Sciatic nerve (tissue), 2 donors: ENCODE results near the gene RGS8. TPM values are rescaled to one million over a fixed set of nuclear protein-coding genes. Genes with fewer than 3 reads are reported as not detected.
"Not testable (repeated sequence)": the region's sequence is repeated elsewhere in the genome, so short reads cannot be mapped to it uniquely, and the experiment has no call there.

Experiments
- ATAC-seq: fragments of 200-7000 bp; cut with Tn5 transposase; one replicate; pipeline ENCODE4 v1.9.1; 2020; ENCODE audit warnings: mild to moderate bottlenecking, moderate library complexity
- DNase-seq: peaks from one replicate; pipeline ENCODE4 v3.0.0-alpha.2; 2020; ENCODE audit warnings: low spot score
- intact Hi-C: fragments of 100-400 bp; cut with DNase I; formaldehyde crosslinking; loops from one replicate; pipeline ENCODE4 v1.14.2; 2022
- total RNA-seq: library from RNA; stranded (reverse); fragmentation: NEBNext Ultra II Directional; extraction: Animal tissue kit (Norgen Biotek cat#: 25700); gene quantifications from one replicate; pipeline ENCODE4 v1.2.1, GENCODE V29; 2021
- donor health status: DM: no; HTN: no; CAD: no.
- donor health status: DM: no; HTN: no; CAD: no.

Gene RGS8
- total RNA-seq, 1 donor from 2014 or later = 0.13 TPM

DNA sequence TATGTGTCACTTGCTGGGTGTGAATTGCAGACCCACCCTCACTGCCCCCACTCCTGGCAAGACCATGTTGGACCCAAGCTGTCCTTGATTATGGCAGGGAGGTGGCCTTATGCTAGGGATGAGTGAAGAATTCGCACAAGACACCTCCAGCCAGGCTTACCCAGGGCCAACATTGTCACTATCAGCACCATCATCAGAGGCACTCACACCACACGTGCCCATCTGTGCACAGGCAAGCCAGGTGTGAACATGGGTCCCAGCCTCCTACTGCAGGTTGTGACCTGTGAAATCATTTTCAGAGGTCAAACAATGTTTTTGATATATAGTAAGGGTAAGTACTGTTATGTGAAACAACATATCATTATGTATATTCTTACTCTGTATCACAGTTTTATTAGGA is 20.3 kb upstream of the RGS8 start:
- no peak for ATAC-seq

GRCh38 chr1:182703539-182703938 is 19.2 kb upstream of the RGS8 start:
- DNase-seq = no peak
- intact Hi-C loops = no loop called here
- no peak for ATAC-seq

More for the DNA sequence above, 20.3 kb upstream of the RGS8 start:
- intact Hi-C loops = no loop called here
- no peak for DNase-seq

GRCh38 chr1:182702826-182703524 is 18.6 kb upstream of the RGS8 start:
- intact Hi-C loops = no loop called here
- no peak for ATAC-seq
- DNase-seq = no peak

GRCh38 chr1:182700351-182700709 is 15.9 kb upstream of the RGS8 start:
- intact Hi-C loops = no loop called here
- peak; percentile 23 for ATAC-seq
- DNase-seq = no peak

DNA sequence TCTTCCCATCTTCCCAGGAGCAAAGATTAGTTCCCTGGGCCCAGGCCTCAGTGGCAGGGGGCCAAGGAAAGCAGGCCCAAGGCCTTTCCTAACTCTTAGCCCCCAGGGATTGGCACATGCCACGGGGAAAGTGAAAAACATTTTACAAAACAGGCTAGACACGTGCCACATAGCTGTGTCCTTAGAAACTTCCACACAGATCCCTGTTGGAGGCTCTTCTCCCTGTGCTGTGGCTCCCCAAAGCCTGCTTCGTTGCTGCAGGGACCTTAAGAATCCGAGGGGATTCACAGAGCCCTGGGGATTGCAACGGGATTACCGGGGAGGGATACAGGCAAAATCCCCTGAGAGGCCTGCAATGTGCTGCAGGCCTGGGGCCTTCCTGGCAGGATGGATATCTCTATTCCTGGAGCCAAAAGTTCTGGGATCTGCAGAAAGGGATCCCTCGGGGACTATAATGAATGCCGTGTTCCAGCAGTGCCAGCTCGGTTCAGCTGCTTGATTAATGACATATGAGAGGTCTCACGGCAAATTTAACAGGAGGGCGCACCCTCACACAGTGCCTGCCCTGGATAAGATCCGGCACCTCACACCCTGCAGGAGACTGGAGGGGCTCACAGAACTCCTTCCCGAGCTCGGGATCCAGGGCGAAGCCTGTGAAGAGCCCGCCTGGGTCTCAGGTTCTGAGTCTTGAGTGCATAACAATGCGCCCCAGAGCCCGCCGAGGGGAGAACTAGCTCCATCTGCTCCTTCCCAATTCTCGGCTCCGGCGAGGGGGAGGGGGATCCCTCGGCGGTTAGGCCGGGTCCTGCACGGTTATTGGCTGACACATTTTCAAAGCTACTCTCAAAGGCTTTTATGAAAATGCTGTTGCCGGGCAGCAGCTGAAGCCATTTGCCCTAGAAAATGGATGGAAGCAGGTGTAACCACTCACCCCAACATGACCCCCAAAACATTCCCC is 15.3 kb upstream of the RGS8 start:
- DNase-seq (peak; percentile 66), ATAC-seq (peak; percentile 89)
- intact Hi-C loops = no loop called here

GRCh38 chr1:182698971-182699370 is 14.6 kb upstream of the RGS8 start:
- ATAC-seq = peak; percentile 27
- intact Hi-C loops = no loop called here
- no peak for DNase-seq

GRCh38 chr1:182693139-182693538 is 8.8 kb upstream of the RGS8 start:
- ATAC-seq, intact Hi-C loops: not testable (repeated sequence)

DNA sequence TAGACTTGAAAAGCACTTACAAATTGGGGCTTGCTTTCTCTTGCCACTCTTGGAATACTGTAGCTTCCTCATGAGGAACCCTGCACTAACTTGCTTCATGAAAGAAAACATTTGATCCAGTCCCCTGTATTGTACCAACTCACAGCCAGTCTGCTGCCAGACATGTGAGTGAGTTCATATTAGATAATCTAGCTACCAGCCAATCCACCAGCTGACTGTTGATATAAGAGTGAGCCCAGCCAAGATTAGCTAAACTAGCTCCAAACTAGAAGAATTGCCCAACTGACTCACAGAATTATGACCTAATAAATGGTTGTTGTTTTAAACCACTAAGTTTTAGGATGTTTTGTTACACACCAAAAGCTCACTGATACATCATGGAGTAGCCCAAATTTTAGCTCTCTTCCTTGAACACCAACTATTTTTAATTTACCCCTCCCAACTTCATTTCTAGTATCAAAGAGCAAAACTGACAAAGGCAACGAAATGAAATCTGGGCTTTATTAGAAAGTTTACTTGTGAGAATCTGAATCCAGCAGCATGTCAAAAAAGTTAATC is 6.6 kb upstream of the RGS8 start:
- intact Hi-C loops = no loop called here
- no peak for ATAC-seq
- no peak for DNase-seq

More at GRCh38 chr1:182693139-182693538, 8.8 kb upstream of the RGS8 start:
- DNase-seq = not testable (repeated sequence)

- intact Hi-C loops = no loop called here
- DNase-seq (no peak), ATAC-seq (no peak)
Measured at GRCh38 chr1:182688436-182689205, 4.2 kb upstream of the RGS8 start.

- intact Hi-C loops = no loop called here
- ATAC-seq = no peak
- no peak for DNase-seq
Measured at GRCh38 chr1:182687361-182687760, 3.0 kb upstream of the RGS8 start.

DNA sequence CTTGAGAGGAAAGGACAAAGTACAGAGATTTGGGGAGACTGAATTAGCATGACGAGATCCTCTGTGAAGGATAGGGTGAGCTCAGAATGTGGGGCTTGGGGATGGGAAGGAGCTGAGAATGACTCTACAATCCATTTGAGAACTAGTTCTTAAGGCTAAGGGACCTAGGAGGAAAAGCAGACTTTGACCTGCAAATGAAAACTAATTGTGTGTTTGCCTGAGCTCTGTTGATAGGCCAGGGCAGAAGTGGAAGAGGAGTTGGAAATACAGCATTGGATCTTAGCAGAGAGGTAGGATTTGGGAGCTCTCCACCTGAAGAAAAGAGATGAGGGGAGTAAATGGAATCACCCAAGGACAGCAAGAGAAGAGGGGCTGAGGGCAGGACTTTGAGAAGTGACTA is 2.1 kb upstream of the RGS8 start:
- no peak for DNase-seq
- intact Hi-C loops = no loop called here
- no peak for ATAC-seq

- intact Hi-C loops = no loop called here
- DNase-seq = no peak
- no peak for ATAC-seq
Measured at GRCh38 chr1:182685215-182685614, 828 bp upstream of the RGS8 start.

- no peak for ATAC-seq
- intact Hi-C loops = loop anchor here (5.0 kb wide), 1 partner anchor 1599 kb away; no protein-coding TSS in a partner anchor
- DNase-seq = no peak
Measured at GRCh38 chr1:182682898-182683501, 1.4 kb downstream of the RGS8 start.

GRCh38 chr1:182682406-182682805 is 2.0 kb downstream of the RGS8 start:
- DNase-seq = no peak
- intact Hi-C loops = loop anchor here (5.0 kb wide), 1 partner anchor 1600 kb away; no protein-coding TSS in a partner anchor
- ATAC-seq = no peak

- DNase-seq (no peak), ATAC-seq (no peak)
- intact Hi-C loops = loop anchor here (5.0 kb wide), 1 partner anchor 1601 kb away; no protein-coding TSS in a partner anchor
Measured at GRCh38 chr1:182681568-182681912, 2.8 kb downstream of the RGS8 start.

- intact Hi-C loops = loop anchor here (5.0 kb wide), 1 partner anchor 1601 kb away; no protein-coding TSS in a partner anchor
- no peak for DNase-seq
- ATAC-seq = no peak
Measured at GRCh38 chr1:182680901-182681567, 3.4 kb downstream of the RGS8 start.

- DNase-seq = no peak
- intact Hi-C loops = loop anchor here (5.0 kb wide), 1 partner anchor 1602 kb away; no protein-coding TSS in a partner anchor
- no peak for ATAC-seq
Measured at GRCh38 chr1:182680408-182680807, 4.0 kb downstream of the RGS8 start.

GRCh38 chr1:182679684-182680083 is 4.7 kb downstream of the RGS8 start:
- intact Hi-C loops = loop anchor here (5.0 kb wide), 1 partner anchor 1603 kb away; no protein-coding TSS in a partner anchor
- DNase-seq (no peak), ATAC-seq (no peak)
